GM12801 (cell line): ENCODE data around the gene ARFRP1.

ENCODE experiments used
- CTCF ChIP-seq: IDR thresholded peaks from one replicate; pipeline ENCODE4 v1.5.1; 2011; ENCODE audit warnings: control low read depth; ENCODE audit not compliant: insufficient read length; ENCODE audit errors: extremely low read depth

ARFRP1 gene

GRCh38 chr20:63667858-63668257 is 39.9 kb downstream of the ARFRP1 start:
- no peak for TF ChIP-seq CTCF

- no peak for TF ChIP-seq CTCF
Measured at GRCh38 chr20:63665708-63666107, 42.1 kb downstream of the ARFRP1 start.

DNA sequence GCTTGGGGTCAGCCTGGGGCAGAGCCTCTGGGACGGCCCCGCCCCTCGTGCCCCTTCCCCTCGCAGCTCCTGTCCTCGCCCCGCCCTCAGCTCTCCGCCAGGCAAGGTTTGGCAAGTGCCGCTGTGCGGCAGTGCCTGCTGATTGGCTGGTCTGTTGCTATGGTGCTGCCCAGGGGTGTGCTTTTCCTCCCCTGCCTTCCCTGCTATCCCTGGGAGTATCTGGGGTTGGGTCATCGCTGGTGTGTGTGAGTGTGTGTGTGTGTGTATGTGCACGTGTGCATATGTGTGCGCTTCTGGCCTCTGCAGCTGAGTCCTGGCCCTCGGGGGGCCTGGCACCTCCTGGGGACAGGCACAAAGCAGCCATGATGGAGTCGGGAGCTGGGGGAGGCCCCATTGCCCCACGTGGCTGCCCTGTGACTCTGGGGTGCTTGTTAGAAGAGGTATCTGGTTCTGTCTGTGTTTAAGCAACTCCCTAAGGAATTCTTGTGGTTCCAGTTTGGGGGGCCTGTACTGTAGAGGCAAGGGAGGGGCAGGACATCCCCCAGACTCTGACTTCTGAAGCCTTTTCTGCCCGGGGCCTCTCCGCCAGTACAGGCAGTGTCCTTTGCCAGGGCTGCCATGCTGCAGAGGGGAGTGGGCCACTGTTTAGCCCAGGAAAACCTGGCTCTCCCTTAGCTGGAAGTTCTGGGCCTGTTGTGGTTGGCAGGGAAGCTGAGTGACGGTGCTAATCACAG is 42.7 kb downstream of the ARFRP1 start:
- TF ChIP-seq CTCF, result no peak

DNA sequence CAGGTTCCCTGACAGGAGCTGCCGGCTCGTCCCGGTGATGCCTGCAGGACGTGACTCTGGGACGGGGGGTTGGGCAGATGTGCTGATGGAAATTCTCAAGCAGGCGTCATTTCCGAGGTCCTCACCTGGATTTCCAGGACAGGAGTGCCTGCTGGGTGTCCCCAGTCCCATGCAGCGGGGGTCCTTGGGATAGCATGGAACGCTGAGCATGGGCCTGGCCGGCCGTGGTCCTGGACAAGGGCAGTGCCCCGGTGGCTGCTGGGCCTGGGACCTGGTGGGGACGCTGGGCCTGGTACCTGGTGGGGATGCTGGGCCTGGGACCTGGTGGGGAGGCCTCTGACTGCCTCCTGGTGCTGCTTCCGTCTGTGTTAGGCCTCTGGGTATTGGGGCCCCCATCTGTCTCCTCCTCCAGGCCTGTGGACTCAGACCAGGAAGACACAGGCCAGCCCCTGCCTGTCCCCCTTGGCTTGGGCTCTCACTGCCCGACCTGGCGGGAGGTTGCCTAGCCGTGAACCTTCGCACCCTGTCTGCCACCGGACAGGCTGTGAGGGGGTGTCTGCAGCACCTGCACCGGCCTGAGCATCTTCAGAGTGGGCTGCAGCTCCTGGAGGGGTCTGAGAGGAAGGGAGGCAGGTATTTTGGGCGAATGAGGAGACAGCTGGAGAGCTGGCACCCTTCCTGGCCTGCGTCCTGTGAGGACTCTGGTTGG is 43.5 kb downstream of the ARFRP1 start:
- no peak for TF ChIP-seq CTCF

- TF ChIP-seq CTCF, result no peak
Measured at GRCh38 chr20:63663332-63664066, 44.3 kb downstream of the ARFRP1 start.

- TF ChIP-seq CTCF, result no peak
Measured at GRCh38 chr20:63662813-63663189, 45.0 kb downstream of the ARFRP1 start.

GRCh38 chr20:63661959-63662812 is 45.6 kb downstream of the ARFRP1 start:
- no peak for TF ChIP-seq CTCF
